ENCODE measurements around the gene MEIS1. TPM values are rescaled to one million over a fixed set of nuclear protein-coding genes. Genes with fewer than 3 reads are reported as not detected.

MEIS1 gene
- total RNA-seq, 1 experiment from 2014 or later: 89.4 TPM

DNA sequence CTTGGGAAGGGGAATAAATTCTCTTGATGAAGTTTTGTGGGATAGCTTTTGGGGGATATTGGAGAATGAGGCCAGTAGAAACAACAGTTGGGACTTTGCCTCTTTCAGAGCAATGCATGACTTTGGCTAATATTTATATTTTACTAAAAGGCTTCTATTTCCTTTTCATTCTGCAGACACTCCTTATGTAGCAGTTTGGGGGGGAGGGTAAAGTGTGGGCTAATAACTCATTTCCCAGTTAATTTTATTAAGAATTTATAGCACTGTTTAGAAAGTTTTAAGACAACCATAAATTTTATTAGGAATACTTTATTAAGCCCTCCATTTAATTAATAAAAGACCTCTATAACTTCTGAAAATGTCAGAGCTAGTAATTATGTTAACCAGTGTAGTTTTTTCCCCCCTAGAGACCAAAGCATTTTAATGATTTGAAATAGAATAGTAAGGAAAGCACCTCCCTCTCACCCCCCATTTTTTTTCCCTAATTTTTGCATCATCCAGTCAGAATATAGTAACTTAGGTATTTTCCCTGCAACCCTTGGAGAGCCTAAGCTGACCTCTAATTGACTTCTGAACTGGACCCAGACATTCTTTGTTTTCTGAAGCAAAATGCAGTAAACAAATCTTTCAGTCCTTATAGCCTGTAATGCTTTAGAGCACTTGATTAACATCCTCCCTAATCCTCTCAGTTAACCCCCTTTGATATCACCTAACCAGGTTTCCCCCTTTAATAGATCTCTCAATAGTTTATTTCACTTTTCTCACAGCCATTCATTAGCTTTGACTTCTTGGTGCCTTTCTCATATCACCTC is 5.0 kb upstream of the MEIS1 start:
- no TSS peak for BruUV-seq (replicated peaks)
- CTCF ChIA-PET: interaction anchor here (0.5 to 2.0 kb wide), 10 partner anchors 70 to 1221 kb away, joined by 3 to 22 read pairs (median 5); no protein-coding TSS in a partner anchor
- Histone ChIP-seq H3K27me3 (replicated peaks; ENCODE audit: insufficient read depth, low read depth, low read length, poor library complexity) (no peaks in the 10 kb centered on the region), H3K4me1 (ENCODE audit: insufficient read depth, low read length, poor library complexity, severe bottlenecking) (peaks cover 55% of the 10 kb centered on the region), H3K27ac (ENCODE audit: low read depth, low read length, poor library complexity, severe bottlenecking) (peak overlapping the region; percentile 75), H3K36me3 (ENCODE audit: insufficient read depth, low read length, poor library complexity, severe bottlenecking) (no peaks in the 10 kb centered on the region), H3K4me3 (ENCODE audit: low read depth, low read length, poor library complexity, severe bottlenecking) (no peak overlapping the region), H3K9me3 (ENCODE audit: low read depth, low read length, poor library complexity, severe bottlenecking) (no peaks in the 10 kb centered on the region)
- POLR2A ChIA-PET (ENCODE audit: low non-redundant PET): no interaction called here
- no peak for DNase-seq (ENCODE audit: low spot score)
- no peak for TF ChIP-seq EZH2 (IDR thresholded peaks at IDR 0.05; ENCODE audit: borderline replicate concordance, low read depth, low read length, poor library complexity, severe bottlenecking)
- TF ChIP-seq, protein P1, sequence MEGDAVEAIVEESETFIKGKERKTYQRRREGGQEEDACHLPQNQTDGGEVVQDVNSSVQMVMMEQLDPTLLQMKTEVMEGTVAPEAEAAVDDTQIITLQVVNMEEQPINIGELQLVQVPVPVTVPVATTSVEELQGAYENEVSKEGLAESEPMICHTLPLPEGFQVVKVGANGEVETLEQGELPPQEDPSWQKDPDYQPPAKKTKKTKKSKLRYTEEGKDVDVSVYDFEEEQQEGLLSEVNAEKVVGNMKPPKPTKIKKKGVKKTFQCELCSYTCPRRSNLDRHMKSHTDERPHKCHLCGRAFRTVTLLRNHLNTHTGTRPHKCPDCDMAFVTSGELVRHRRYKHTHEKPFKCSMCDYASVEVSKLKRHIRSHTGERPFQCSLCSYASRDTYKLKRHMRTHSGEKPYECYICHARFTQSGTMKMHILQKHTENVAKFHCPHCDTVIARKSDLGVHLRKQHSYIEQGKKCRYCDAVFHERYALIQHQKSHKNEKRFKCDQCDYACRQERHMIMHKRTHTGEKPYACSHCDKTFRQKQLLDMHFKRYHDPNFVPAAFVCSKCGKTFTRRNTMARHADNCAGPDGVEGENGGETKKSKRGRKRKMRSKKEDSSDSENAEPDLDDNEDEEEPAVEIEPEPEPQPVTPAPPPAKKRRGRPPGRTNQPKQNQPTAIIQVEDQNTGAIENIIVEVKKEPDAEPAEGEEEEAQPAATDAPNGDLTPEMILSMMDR (conservative IDR thresholded peaks at IDR 0.05; ENCODE audit: low read depth, low read length): no peak
- intact Hi-C loops (cut with micrococcal nuclease; ENCODE audit: unreplicated experiment): loop anchor here (5.0 to 10.0 kb wide), 5 partner anchors 418 to 1417 kb away; no protein-coding TSS in a partner anchor

DNA sequence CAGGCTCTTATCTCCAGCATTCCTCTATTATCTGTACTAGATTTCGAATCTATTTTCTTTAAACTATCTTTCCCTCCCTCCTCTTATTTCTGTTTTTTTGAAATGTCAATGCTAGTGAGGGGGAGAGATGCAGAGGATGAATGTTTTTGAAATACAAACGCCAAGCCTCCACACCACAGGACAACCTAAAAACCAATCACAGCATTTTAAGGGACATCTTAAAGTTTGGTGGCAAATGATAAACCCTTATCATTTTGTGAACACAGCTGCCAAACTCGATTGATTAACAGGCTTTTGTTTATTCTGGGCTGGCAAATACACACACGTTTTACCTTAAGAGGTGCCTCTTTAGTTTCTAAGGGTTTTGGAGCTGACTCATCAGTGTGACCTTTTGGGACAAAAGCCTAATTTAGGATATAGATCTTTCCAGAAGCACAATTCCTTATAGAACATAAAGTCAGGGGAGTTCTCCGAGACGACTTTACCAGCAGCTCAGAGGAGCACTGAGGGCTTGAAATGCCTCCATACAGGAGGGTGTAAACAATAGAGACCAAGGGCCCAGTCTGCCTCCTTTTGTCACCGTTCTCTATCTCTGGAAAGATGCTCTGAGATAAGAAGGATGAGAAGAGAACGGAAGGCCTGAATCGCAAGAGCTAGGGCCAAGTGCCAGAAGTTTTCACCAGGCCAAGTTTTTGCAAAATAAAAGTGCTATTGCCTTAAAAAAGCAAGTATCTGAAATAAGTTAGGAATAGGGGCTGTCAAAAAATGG is 4.2 kb upstream of the MEIS1 start:
- no TSS peak for BruUV-seq (replicated peaks)
- no peak for DNase-seq (ENCODE audit: low spot score)
- TF ChIP-seq, protein P1 (conservative IDR thresholded peaks at IDR 0.05; ENCODE audit: low read depth, low read length): no peak
- no peak for TF ChIP-seq EZH2 (IDR thresholded peaks at IDR 0.05; ENCODE audit: borderline replicate concordance, low read depth, low read length, poor library complexity, severe bottlenecking)
- H3K9me3 ChIP-seq (ENCODE audit: low read depth, low read length, poor library complexity, severe bottlenecking): no peaks in the 10 kb centered on the region
- intact Hi-C loops (cut with micrococcal nuclease; ENCODE audit: unreplicated experiment): loop anchor here (5.0 to 10.0 kb wide), 4 partner anchors 633 to 1417 kb away; no protein-coding TSS in a partner anchor
- H3K4me1 ChIP-seq (ENCODE audit: insufficient read depth, low read length, poor library complexity, severe bottlenecking): peaks cover 49% of the 10 kb centered on the region
- H3K4me3 ChIP-seq (ENCODE audit: low read depth, low read length, poor library complexity, severe bottlenecking): peak overlapping the region; percentile 15
- peak overlapping the region; percentile 75 for H3K27ac ChIP-seq (ENCODE audit: low read depth, low read length, poor library complexity, severe bottlenecking)
- CTCF ChIA-PET: interaction anchor here (2.0 kb wide), 1 partner anchor 1220 kb away, joined by 10 read pairs; no protein-coding TSS in a partner anchor
- H3K27me3 ChIP-seq (replicated peaks; ENCODE audit: insufficient read depth, low read depth, low read length, poor library complexity): no peaks in the 10 kb centered on the region
- no peaks in the 10 kb centered on the region for H3K36me3 ChIP-seq (ENCODE audit: insufficient read depth, low read length, poor library complexity, severe bottlenecking)
- POLR2A ChIA-PET (ENCODE audit: low non-redundant PET): no interaction called here

DNA sequence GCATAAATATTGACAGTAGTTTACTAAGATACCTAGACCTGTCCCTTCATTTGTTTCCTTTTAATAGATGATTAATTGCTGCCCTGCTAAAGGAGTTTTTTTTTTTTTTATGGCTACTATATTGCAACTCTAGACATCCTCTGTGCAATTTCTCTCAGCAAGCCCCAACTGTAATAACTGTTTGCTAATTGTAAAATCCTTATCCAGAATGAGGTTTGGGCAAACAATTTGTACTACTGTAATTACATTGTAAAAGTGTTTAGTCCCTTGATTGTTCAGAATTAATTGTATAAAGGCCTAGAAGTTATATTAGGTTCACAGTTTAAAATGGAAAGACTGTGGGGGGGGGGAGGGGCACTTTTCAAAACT is 3.7 kb upstream of the MEIS1 start:
- H3K9me3 ChIP-seq (ENCODE audit: low read depth, low read length, poor library complexity, severe bottlenecking): no peaks in the 10 kb centered on the region
- H3K4me1 ChIP-seq (ENCODE audit: insufficient read depth, low read length, poor library complexity, severe bottlenecking): peaks cover 49% of the 10 kb centered on the region
- H3K36me3 ChIP-seq (ENCODE audit: insufficient read depth, low read length, poor library complexity, severe bottlenecking): no peaks in the 10 kb centered on the region
- intact Hi-C loops (cut with micrococcal nuclease; ENCODE audit: unreplicated experiment): loop anchor here (5.0 to 10.0 kb wide), 4 partner anchors 634 to 1416 kb away; no protein-coding TSS in a partner anchor
- BruUV-seq (replicated peaks): TSS peak; percentile 20
- no peak for DNase-seq (ENCODE audit: low spot score)
- H3K27ac ChIP-seq (ENCODE audit: low read depth, low read length, poor library complexity, severe bottlenecking): peak overlapping the region; percentile 75
- no peak for TF ChIP-seq EZH2 (IDR thresholded peaks at IDR 0.05; ENCODE audit: borderline replicate concordance, low read depth, low read length, poor library complexity, severe bottlenecking)
- TF ChIP-seq, protein P1 (conservative IDR thresholded peaks at IDR 0.05; ENCODE audit: low read depth, low read length): no peak
- ChIA-PET CTCF (no interaction called here), POLR2A (ENCODE audit: low non-redundant PET) (no interaction called here)
- no peak overlapping the region for H3K4me3 ChIP-seq (ENCODE audit: low read depth, low read length, poor library complexity, severe bottlenecking)
- no peaks in the 10 kb centered on the region for H3K27me3 ChIP-seq (replicated peaks; ENCODE audit: insufficient read depth, low read depth, low read length, poor library complexity)
